GM19043 (cell line): Measurements from ENCODE around the gene UBE3C.

Experiments
- ATAC-seq: cut with Tn5 transposase; IDR thresholded peaks from one replicate; pipeline ENCODE4 v1.9.1; 2021; ENCODE audit warnings: low read depth; ENCODE audit not compliant: unreplicated experiment

UBE3C gene

GRCh38 chr7:157168571-157168970 is 29.8 kb downstream of the UBE3C start:
- no peak for ATAC-seq

- no peak for ATAC-seq
These were observed 38.0 kb downstream of the UBE3C start for GRCh38 chr7:157176771-157177170.

GRCh38 chr7:157177333-157177982 is 38.7 kb downstream of the UBE3C start:
- ATAC-seq = no peak

- ATAC-seq = no peak
These were observed 39.3 kb downstream of the UBE3C start for GRCh38 chr7:157177983-157178381.

GRCh38 chr7:157183832-157184231 is 45.1 kb downstream of the UBE3C start:
- ATAC-seq = no peak

- no peak for ATAC-seq
These were observed 49.5 kb downstream of the UBE3C start for GRCh38 chr7:157188091-157188665.

GRCh38 chr7:157189405-157189804 is 50.7 kb downstream of the UBE3C start:
- no peak for ATAC-seq

- ATAC-seq = no peak
These were observed 54.1 kb downstream of the UBE3C start for GRCh38 chr7:157192861-157193260.

GRCh38 chr7:157193274-157193673 is 54.5 kb downstream of the UBE3C start:
- ATAC-seq = no peak

GRCh38 chr7:157194948-157195347 is 56.2 kb downstream of the UBE3C start:
- no peak for ATAC-seq

GRCh38 chr7:157195868-157196267 is 57.1 kb downstream of the UBE3C start:
- no peak for ATAC-seq

GRCh38 chr7:157204134-157204533 is 65.4 kb downstream of the UBE3C start:
- no peak for ATAC-seq

GRCh38 chr7:157205438-157205837 is 66.7 kb downstream of the UBE3C start:
- ATAC-seq = no peak

GRCh38 chr7:157208571-157209413 is 70.1 kb downstream of the UBE3C start:
- ATAC-seq = no peak

- ATAC-seq = no peak
These were observed 72.0 kb downstream of the UBE3C start for GRCh38 chr7:157210682-157211081.

GRCh38 chr7:157211690-157212089 is 73.0 kb downstream of the UBE3C start:
- no peak for ATAC-seq

- ATAC-seq = no peak
These were observed 80.4 kb downstream of the UBE3C start for GRCh38 chr7:157219154-157219553.

GRCh38 chr7:157220916-157221569 is 82.3 kb downstream of the UBE3C start:
- no peak for ATAC-seq

GRCh38 chr7:157222687-157223086 is 84.0 kb downstream of the UBE3C start:
- no peak for ATAC-seq

GRCh38 chr7:157224627-157225026 is 85.9 kb downstream of the UBE3C start:
- ATAC-seq = no peak

GRCh38 chr7:157228864-157229422 is 90.2 kb downstream of the UBE3C start:
- ATAC-seq = no peak
